ENCODE data around the gene ZFP36.

GRCh38 chr19:39397360-39398296 lies 9.0 kb upstream of the ZFP36 start:
- TF ChIP-seq POLR2AphosphoS5 (IDR thresholded peaks at IDR 0.05; ENCODE audit: low read depth, low read length) (no peak), CTCF (IDR thresholded peaks at IDR 0.05) (no peak)
